Measurements from ENCODE around the gene NRARP. TPM values are rescaled to one million over a fixed set of nuclear protein-coding genes. Genes with fewer than 3 reads are reported as not detected.
A peak's percentile ranks its signal among the peaks of the same experiment; 100 is the strongest.

NRARP gene
- total and polyA plus RNA-seq, 2 experiments from 2014 or later: 4.0 to 55.1 TPM

GRCh38 chr9:137255448-137256114, 46.5 kb downstream of the NRARP start:
- H3K27ac Mint-ChIP-seq: no peak overlapping the region; the same call in 1 of the 2 replicates
- Histone ChIP-seq H3K4me1 (ENCODE audit: insufficient read depth) (peaks cover 13% of the 10 kb centered on the region; the same call in 1 of the 2 replicates), H3K4me3 (peak overlapping the region; percentile 96), H3F3A (replicated peaks; ENCODE audit: low read depth) (peaks cover 12% of the 10 kb centered on the region), H4K20me1 (replicated peaks; ENCODE audit: insufficient read depth) (no peaks in the 10 kb centered on the region; the same call in 1 of the 2 replicates), H3K27ac (ENCODE audit: low read depth) (no peak overlapping the region), H3K4me2 (peak overlapping the region; percentile 94), H2AFZ (no peak overlapping the region), H3K27me3 (ENCODE audit: insufficient read depth) (peaks cover 4% of the 10 kb centered on the region; the same call in 1 of the 2 replicates), H3K79me2 (replicated peaks; ENCODE audit: insufficient read depth) (peaks cover 24% of the 10 kb centered on the region), H3K9me2 (ENCODE audit: insufficient read depth) (no peaks in the 10 kb centered on the region), H3K36me3 (ENCODE audit: insufficient read depth) (peaks cover 9% of the 10 kb centered on the region)
- H3K4me3 Mint-ChIP-seq: peak overlapping the region; percentile 89
- peaks cover 19% of the 10 kb centered on the region; the same call in 2 of the 3 replicates for H3K36me3 Mint-ChIP-seq (ENCODE audit: low read depth)
- peaks cover 16% of the 10 kb centered on the region for H3K27me3 Mint-ChIP-seq (ENCODE audit: insufficient read depth, low read depth, poor library complexity)
- TF ChIP-seq ZNF331 (CRISPR knock-in tag; IDR thresholded peaks at IDR 0.05; ENCODE audit: low read depth) (no peak), JUNB (IDR thresholded peaks at IDR 0.05; ENCODE audit: unreplicated experiment) (no peak), ZNF114 (CRISPR knock-in tag; IDR thresholded peaks at IDR 0.05) (no peak), EZH2 (IDR thresholded peaks at IDR 0.05; ENCODE audit: low read depth, unreplicated experiment) (no peak), STAT1 (IDR thresholded peaks at IDR 0.05; ENCODE audit: unreplicated experiment) (no peak), CREB1 (CRISPR knock-in tag; IDR thresholded peaks at IDR 0.05; ENCODE audit: low read depth) (no peak), NANOG (IDR thresholded peaks at IDR 0.05; ENCODE audit: borderline replicate concordance) (no peak), POLR2AphosphoS5 (IDR thresholded peaks at IDR 0.05; ENCODE audit: low read depth) (no peak), CTCF (conservative IDR thresholded peaks at IDR 0.05; ENCODE audit: low read depth in 2 of 2) (no peak), EZH2phosphoT487 (IDR thresholded peaks at IDR 0.05; ENCODE audit: unreplicated experiment) (no peak)
- peak; percentile 67 for DNase-seq (ENCODE audit: low spot score)
- ATAC-seq: peak; percentile 29
- no peaks in the 10 kb centered on the region for H3K9me3 Mint-ChIP-seq
- H3K4me1 Mint-ChIP-seq: peaks cover 8% of the 10 kb centered on the region

GRCh38 chr9:137254624-137255447, 47.2 kb downstream of the NRARP start, which contains the start of gene NELFB:
Gene NELFB, plus strand, starts transcription at chr9:137255327.
- H3K27me3 ChIP-seq (ENCODE audit: insufficient read depth): peaks cover 4% of the 10 kb centered on the region; the same call in 1 of the 2 replicates
- H3K36me3 ChIP-seq (ENCODE audit: insufficient read depth): peaks cover 9% of the 10 kb centered on the region
- H2AFZ ChIP-seq: peak within 1 kb of the TSS; percentile 94
- H3K4me3 ChIP-seq: peak within 1 kb of the TSS; percentile 96
- ATAC-seq (peak; percentile 65), DNase-seq (ENCODE audit: low spot score) (peak; percentile 88)
- H3K36me3 Mint-ChIP-seq (ENCODE audit: low read depth): peaks cover 19% of the 10 kb centered on the region; the same call in 2 of the 3 replicates
- H4K20me1 ChIP-seq (replicated peaks; ENCODE audit: insufficient read depth): no peaks in the 10 kb centered on the region; the same call in 1 of the 2 replicates
- peaks cover 12% of the 10 kb centered on the region for H3F3A ChIP-seq (replicated peaks; ENCODE audit: low read depth)
- H3K27ac ChIP-seq (ENCODE audit: low read depth): no peak within 1 kb of the TSS
- H3K4me3 Mint-ChIP-seq: peak within 1 kb of the TSS; percentile 89
- H3K9me2 ChIP-seq (ENCODE audit: insufficient read depth): no peaks in the 10 kb centered on the region
- peak within 1 kb of the TSS; percentile 98 for H3K4me2 ChIP-seq
- H3K9me3 Mint-ChIP-seq: no peaks in the 10 kb centered on the region
- peaks cover 13% of the 10 kb centered on the region; the same call in 1 of the 2 replicates for H3K4me1 ChIP-seq (ENCODE audit: insufficient read depth)
- peaks cover 24% of the 10 kb centered on the region for H3K79me2 ChIP-seq (replicated peaks; ENCODE audit: insufficient read depth)
- peaks cover 11% of the 10 kb centered on the region for H3K4me1 Mint-ChIP-seq
- peaks cover 21% of the 10 kb centered on the region for H3K27me3 Mint-ChIP-seq (ENCODE audit: insufficient read depth, low read depth, poor library complexity)
- H3K27ac Mint-ChIP-seq: peak within 1 kb of the TSS; percentile 28; the same call in 1 of the 2 replicates
- TF ChIP-seq REST (IDR thresholded peaks at IDR 0.05; ENCODE audit: unreplicated experiment) (no peak), ZNF331 (CRISPR knock-in tag; IDR thresholded peaks at IDR 0.05; ENCODE audit: low read depth) (no peak)
